Measurements from ENCODE around the gene TPRN.
A peak's percentile ranks its signal among the peaks of the same experiment; 100 is the strongest.

TPRN gene

GRCh38 chr9:137206602-137207001 is 6.1 kb upstream of the TPRN start:
- peak; percentile 66 for DNase-seq (ENCODE audit: low spot score)

- peak; percentile 92 for DNase-seq (ENCODE audit: low spot score)
Observed at GRCh38 chr9:137205126-137206069, 4.9 kb upstream of the TPRN start, which contains the start of the genes NDOR1 and TMEM203. Gene NDOR1, plus strand, starts transcription at chr9:137205700. Its CDS starts 78 bp downstream, at chr9:137205778. Gene TMEM203, minus strand, starts transcription at chr9:137205648. Its CDS starts 234 bp downstream, at chr9:137205414.

DNA sequence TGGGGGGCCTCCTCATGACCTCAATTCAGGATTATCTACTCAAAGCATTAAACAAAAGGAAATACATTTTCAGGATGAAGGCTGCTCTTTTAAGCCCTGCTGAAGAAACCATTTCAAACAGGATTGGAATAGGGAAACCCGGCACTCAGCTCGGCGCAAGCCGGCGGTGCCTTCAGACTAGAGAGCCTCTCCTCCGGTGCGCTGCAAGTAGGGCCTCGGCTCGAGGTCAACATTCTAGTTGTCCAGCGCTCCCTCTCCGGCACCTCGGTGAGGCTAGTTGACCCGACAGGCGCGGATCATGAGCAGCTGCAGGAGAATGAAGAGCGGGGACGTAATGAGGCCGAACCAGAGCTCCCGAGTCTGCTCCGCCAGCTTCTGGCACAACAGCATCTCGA is 4.2 kb upstream of the TPRN start:
- DNase-seq (ENCODE audit: low spot score), result no peak

- no peak for DNase-seq (ENCODE audit: low spot score)
Observed at GRCh38 chr9:137202966-137203365, 2.4 kb upstream of the TPRN start.

GRCh38 chr9:137201205-137201868 is 796 bp upstream of the TPRN start:
- no peak for DNase-seq (ENCODE audit: low spot score)

DNA sequence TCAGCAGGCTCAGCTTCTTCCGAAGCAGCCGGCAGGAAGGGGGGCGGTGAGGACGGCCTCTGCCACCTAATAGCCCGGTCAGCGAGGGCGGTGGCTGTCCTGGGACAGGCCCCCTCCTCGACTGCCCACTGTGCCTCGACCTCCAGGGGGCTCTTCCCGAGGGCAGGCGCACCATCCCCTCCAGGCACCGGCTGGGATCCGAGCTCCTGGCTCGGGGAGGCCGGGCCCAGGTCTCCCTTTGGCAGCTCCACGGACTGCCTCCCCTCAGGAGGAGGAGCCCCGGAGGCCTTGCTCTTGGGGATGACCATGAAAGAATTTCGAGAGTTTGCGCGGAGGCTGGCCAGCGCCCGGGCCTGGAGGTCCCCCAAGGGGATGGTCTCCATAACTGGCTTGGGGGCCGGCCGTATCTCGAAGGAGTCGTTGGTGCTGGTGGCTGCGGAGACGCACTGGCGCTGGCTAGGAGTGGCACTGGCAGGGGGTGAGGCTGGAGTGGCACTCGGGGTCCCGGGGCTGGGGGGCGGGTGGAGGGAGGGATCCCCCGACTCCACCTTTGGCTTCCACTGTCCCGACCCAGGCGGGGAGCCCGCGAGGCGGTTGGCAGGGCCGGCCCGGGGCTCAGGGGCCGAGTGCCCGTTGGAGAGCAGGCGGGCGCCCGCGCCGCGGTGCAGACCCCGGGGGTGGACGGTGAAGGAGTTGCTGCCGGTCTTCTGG is 975 bp downstream of the TPRN start:
- no peak for DNase-seq (ENCODE audit: low spot score)

GRCh38 chr9:137198902-137199283 is 1.6 kb downstream of the TPRN start:
- DNase-seq (ENCODE audit: low spot score), result no peak

DNA sequence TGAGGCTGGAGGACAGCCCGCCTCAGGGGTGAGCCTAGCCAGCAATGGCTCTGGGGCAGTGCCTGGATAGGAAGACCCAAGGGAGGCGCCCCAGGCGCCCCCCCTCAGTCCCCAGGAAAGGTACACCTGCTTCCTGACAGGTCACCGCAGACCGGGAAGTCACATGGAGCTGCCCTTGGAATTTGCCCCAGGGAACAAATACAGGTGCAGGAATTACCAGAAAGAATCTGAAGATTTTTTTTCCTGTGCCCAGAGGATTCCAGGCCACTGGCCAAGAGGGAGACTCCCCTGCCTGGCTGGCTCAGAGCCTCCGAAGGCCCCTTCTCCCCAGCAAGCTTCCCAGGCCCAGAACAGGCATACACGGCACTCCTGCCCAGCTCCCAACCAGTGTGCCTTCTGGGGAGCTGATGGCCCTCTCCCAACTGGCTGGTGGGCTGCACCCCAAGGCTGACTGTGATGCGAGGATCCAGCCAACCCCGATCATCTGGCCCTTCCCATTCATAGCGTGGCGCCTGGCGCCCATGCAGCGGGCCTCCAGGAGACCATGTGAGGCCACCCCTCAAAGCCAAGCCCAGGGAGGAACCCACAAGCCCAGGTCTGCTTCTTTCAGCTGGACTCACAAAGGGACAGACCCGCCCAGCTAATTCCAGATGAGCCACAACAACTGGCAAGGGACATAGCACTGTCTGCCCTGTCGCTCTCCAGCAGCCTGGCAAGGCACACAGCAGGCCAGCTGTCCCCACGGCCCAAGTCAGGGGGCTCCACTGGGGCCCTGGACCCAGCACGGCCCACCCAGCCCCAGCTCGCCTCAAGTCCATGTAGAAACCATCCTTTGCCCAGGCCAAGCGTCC is 2.3 kb downstream of the TPRN start:
- DNase-seq (ENCODE audit: low spot score), result no peak

DNA sequence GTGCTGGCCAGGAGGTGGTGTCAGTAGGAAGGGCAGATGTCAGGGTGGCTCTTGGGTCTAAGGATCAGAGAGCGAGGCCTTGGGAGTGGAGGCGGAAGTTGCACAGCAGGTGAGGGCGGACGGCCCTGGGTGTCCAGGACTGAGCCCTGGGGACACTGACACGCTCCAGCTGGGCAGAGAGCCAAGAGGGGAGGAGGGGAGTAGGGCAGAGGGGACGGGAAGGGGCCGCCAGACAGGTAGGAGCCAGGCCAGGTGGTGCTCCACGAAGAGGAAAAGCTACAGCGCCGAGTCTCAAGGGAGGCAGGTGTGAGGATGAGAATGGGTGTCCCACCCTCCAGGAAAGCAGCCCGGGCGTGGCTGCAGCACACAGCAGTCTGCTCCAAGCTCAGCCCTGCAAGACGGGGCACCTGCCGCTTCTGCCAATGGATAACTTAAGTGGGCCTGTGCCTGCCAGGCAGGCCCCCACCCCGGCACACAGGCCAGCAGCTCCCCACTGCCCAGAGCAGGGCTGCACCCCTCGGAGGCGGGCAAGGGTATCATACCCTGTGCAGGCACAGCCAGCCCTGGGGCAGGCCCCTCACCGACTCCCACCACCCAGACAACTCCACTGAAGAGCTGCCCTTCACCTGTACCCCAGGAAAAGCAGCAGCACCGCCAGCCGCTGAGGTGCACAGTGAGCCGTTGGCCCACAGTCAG is 4.9 kb downstream of the TPRN start:
- no peak for DNase-seq (ENCODE audit: low spot score)

DNA sequence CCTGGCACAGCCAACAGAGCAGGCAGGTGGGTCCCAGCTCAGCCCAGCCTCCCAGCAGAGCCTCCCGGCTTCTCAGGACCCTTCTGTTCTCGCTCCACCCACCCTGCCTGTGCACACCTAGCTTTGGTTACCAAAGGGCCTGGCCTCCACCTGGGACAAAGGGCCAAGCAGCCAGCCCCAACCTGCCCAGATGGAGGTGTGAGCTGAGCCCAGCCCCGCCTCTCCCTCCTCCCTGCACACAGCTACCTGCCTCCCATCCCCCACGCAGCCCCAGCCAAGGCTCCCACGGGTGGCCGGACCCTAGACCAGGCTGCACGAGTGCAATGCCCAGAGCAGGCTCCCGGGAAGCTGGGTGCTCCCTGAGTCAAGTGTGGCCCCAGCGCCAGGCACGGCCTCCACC is 5.6 kb downstream of the TPRN start:
- DNase-seq (ENCODE audit: low spot score), result no peak

- no peak for DNase-seq (ENCODE audit: low spot score)
Observed at GRCh38 chr9:137194388-137194787, 6.2 kb downstream of the TPRN start.

DNA sequence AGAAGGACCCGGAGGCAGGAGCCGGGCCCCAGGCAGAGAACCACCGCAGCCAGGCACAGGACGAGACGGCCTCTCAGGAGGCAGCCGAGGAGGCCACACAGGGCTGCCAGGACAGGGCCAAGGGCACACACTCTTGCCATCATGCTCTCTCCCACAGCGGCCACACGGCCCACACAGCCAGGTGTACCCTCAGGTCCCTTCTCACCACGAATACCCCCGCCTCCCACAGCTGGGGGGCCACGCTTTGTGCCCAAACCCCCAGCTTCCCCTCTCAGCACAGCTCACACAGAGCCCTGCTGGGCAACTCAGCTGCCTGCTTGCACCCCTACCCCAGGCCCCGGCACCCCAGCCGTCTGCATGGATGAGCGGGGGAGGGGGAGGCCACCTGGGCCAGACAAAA is 6.8 kb downstream of the TPRN start:
- no peak for DNase-seq (ENCODE audit: low spot score)

GRCh38 chr9:137192859-137193258 is 7.7 kb downstream of the TPRN start:
- DNase-seq (ENCODE audit: low spot score), result no peak

GRCh38 chr9:137192448-137192780 is 8.1 kb downstream of the TPRN start:
- no peak for DNase-seq (ENCODE audit: low spot score)

GRCh38 chr9:137191691-137192447 is 8.7 kb downstream of the TPRN start:
- DNase-seq (ENCODE audit: low spot score), result no peak

GRCh38 chr9:137191245-137191644 is 9.3 kb downstream of the TPRN start:
- DNase-seq (ENCODE audit: low spot score), result no peak

DNA sequence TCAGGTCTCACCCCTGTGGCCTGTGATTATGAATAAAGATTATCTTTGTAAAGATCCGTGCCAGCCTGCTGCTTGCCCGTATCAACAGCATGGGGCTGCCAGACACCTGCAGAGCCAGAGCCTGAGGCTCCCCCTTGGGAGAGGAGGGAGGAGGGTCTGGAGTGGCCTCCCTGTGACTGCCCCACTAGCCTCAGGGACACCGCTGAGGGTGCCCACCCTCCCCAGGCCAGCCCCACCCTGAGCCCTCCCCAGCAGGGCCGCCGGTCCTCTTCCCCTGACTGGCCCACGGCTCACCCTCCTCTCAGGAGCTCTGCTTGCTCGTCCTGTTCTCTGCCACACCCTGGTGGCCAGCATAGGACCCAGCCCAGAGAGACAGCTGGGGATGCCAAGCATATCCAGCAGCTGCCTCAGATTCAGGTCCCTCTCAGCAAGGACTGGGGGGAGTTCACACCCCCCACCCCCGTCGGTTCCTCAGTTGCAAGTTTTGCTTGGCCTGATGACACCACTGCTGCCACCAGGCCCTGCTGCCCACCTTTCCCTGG is 10.2 kb downstream of the TPRN start:
- DNase-seq (ENCODE audit: low spot score), result no peak

- no peak for DNase-seq (ENCODE audit: low spot score)
Observed at GRCh38 chr9:137189297-137190295, 10.9 kb downstream of the TPRN start.
